Activated CD4-positive, alpha-beta T cell treated with anti-CD3 and anti-CD28 coated beads for 36 hours (primary cell): Measurements from ENCODE around the gene APOC3. TPM values are rescaled to one million over a fixed set of nuclear protein-coding genes. Genes with fewer than 3 reads are reported as not detected.
"Not testable (repeated sequence)": the region's sequence is repeated elsewhere in the genome, so short reads cannot be mapped to it uniquely, and the experiment has no call there.

Source experiments
- ATAC-seq: fragments of 200-7000 bp; cut with Tn5 transposase; one replicate; pipeline ENCODE4 v1.10.0; 2021; ENCODE audit warnings: mild to moderate bottlenecking, moderate library complexity
- CTCF ChIA-PET: fragments of 350-600 bp; sonication (Branson Sonifier 250); formaldehyde crosslinking; loops from one replicate; lab custom pipeline; 2021; ENCODE audit warnings: antibody characterized with exemption; lab: Charles Lee
- POLR2A ChIA-PET: fragments of 350-600 bp; sonication (Branson Sonifier 250); formaldehyde crosslinking; loops from one replicate; lab custom pipeline; 2021; ENCODE audit warnings: antibody characterized with exemption, inconsistent platforms; lab: Charles Lee
- DNase-seq: peaks from one replicate; pipeline ENCODE4 v3.0.0-alpha.2; 2020
- H3K27ac Mint-ChIP-seq: one replicate; pipeline ENCODE4 v1.8.0; 2021; ENCODE audit warnings: mixed read lengths
- H3K27me3 Mint-ChIP-seq: one replicate; pipeline ENCODE4 v1.8.0; 2021; ENCODE audit warnings: mixed read lengths
- H3K36me3 Mint-ChIP-seq: one replicate; pipeline ENCODE4 v1.8.0; 2021; ENCODE audit warnings: low read depth, mixed read lengths
- H3K4me1 Mint-ChIP-seq: one replicate; pipeline ENCODE4 v1.8.0; 2021; ENCODE audit warnings: mixed read lengths
- H3K4me3 Mint-ChIP-seq: one replicate; pipeline ENCODE4 v1.8.0; 2021; ENCODE audit warnings: mild to moderate bottlenecking, moderate library complexity, mixed read lengths
- H3K9me3 Mint-ChIP-seq: one replicate; pipeline ENCODE4 v1.8.0; 2021; ENCODE audit warnings: low read depth, mixed read lengths
- intact Hi-C, 2 experiments: fragments of 100-400 bp; cut with DNase I in 1 of 2; cut with micrococcal nuclease in 1 of 2; formaldehyde crosslinking; loops; one replicate each; pipeline versions ENCODE4 v1.14.2 to v1.15.1; 2022 to 2024; cut with DNase I, micrococcal nuclease
- total RNA-seq, 2 experiments: library from RNA; stranded (reverse); gene quantifications; one replicate each; pipeline ENCODE4 v1.2.3, GENCODE V29; 2021

APOC3 gene
- total RNA-seq, 2 experiments from 2014 or later, result not detected

DNA sequence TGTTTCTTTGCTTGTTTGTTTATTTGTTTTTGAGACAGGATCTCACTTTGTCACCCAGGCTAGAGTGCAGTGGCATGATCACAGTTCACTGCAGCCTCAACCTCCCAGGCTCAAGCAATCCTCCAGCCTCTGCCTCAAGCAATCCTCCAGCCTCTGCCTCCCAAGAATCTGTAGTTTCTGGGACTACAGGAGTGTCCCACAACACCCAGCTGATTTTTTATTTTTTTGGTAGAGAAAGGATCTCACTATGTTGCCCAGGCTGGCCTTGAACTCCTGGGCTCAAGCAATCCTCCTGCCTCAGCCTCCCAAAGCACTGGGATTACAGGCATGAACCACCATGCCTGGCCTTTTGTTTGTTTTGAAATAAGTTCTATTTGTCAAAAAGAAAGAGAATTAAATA, 28.0 kb upstream of the APOC3 start:
- DNase-seq, intact Hi-C loops, H3K4me1 Mint-ChIP-seq, H3K9me3 Mint-ChIP-seq, H3K27ac Mint-ChIP-seq, ATAC-seq, POLR2A ChIA-PET, H3K27me3 Mint-ChIP-seq, H3K4me3 Mint-ChIP-seq, H3K36me3 Mint-ChIP-seq: not testable (repeated sequence)
- CTCF ChIA-PET, result interaction anchor here (0.6 to 1.0 kb wide), 2 partner anchors 9 to 10 kb away, joined by 3 read pairs; partner anchors contain the start of gene APOA5

DNA sequence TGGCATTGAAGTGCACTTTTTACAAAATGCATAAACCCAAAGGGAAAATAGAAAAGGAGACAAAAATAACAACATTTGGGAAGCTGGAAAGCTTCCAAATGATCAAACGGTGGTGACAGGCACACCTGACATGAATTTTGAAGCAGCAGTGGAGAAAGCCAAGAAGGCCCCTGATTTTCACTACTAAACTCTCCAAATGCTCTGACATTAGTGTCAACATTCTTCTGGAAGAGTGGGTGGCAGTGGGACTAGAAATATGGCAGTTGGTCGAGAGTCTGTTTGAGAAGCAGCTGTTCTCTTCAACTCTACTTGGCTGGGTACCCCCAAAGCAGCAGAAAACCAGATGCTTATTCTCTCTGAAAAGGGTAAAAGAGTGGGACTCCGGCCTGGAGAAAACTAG, 25.7 kb upstream of the APOC3 start:
- intact Hi-C loops, result no loop called here
- Mint-ChIP-seq H3K4me3 (no peak overlapping the region), H3K27me3 (peaks cover 7% of the 10 kb centered on the region), H3K9me3 (no peaks in the 10 kb centered on the region), H3K36me3 (no peaks in the 10 kb centered on the region), H3K27ac (no peak overlapping the region), H3K4me1 (no peaks in the 10 kb centered on the region)
- DNase-seq, result no peak
- ChIA-PET POLR2A (no interaction called here), CTCF (interaction anchor here (0.9 to 1.3 kb wide), 3 partner anchors 9 to 32 kb away, joined by 3 to 6 read pairs (median 4); partner anchors contain the start of gene APOA5)
- no peak for ATAC-seq

DNA sequence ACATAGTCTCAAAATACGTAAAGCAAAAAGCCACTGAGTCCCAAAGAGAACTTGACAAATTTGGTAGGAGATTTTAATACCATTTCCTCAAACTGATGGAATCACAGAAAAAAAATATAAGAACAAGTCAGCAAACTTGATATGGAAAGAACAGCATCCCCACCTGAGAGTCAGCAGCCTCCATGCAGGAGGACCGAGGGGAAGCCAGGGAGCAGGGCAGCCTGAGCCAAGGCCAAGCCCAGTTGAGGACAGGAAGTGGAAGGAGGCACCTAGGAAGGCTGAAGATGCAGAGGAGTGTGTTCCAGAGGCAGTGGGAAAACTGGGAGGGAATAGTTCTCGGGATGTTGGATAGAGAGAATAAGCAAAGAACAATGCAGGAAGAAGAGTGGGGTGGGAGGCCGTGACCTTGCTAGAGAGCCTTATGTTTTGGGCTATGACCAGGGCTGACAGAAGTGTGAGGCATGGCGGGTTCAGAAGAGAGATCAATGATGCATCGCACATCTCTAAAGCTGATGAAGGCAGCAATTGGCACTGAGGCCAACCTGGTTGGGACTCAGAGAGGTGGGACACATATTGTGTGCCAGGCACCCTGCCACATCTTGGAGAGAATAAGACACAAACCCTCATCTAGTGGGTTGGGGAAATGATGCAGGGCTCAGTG, 22.0 kb upstream of the APOC3 start:
- Mint-ChIP-seq H3K9me3 (no peaks in the 10 kb centered on the region), H3K4me3 (no peak overlapping the region), H3K27me3 (no peaks in the 10 kb centered on the region), H3K27ac (no peak overlapping the region), H3K4me1 (no peaks in the 10 kb centered on the region), H3K36me3 (no peaks in the 10 kb centered on the region)
- ATAC-seq, result no peak
- DNase-seq, result no peak
- ChIA-PET CTCF (no interaction called here), POLR2A (interaction anchor here (0.6 kb wide), 1 partner anchor 414 kb away, joined by 3 read pairs; no protein-coding TSS in a partner anchor)
- intact Hi-C loops, result no loop called here

DNA sequence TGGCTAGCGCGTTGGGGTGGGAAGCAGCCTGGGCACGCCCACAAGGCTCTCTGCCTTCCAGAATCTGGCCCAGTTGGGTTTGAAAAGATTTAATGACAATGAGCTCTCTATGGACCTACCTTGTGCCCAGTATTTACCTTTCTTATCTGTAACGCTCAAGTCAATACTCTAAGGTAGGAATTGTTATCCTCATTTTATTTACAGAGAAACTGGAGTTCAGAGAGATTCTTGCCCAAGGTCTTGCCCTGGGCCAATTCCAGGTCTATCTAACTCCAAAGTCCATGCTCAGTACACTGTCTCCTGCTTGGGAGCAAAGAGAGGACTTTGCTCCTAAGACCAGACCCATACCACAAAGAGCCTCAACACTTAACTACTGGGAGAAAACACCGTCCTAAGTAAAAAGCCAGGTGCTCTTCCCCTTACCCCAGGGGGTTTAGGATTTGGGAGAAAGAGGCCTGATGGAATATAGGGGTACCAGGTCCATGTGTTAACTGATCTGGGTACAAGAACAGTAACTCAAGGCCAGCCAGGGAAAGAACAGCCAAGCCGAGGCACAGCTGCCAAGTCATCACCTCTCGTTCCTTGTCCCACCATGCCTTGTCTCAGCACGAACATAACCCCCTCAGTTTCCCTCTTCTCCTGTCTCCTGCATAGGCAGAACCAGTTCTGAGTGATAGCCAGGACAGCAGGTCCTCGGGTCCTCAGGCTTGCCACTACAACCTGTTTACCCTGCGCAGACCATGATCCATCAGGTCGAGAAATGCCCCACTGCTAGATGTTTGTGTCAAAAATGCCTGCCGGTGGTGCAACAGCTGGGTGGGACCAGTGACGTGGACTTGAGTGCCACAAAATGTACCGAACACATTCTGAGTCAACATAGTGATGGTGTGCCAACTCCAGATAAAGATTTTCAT, 21.2 kb upstream of the APOC3 start:
- no peaks in the 10 kb centered on the region for H3K36me3 Mint-ChIP-seq
- H3K27me3 Mint-ChIP-seq, result no peaks in the 10 kb centered on the region
- no peak overlapping the region for H3K27ac Mint-ChIP-seq
- POLR2A ChIA-PET, result interaction anchor here (0.6 kb wide), 1 partner anchor 330 kb away, joined by 7 read pairs; no protein-coding TSS in a partner anchor
- CTCF ChIA-PET, result interaction anchor here (0.7 to 2.2 kb wide), 3 partner anchors 19 to 41 kb away, joined by 3 to 7 read pairs (median 4); no protein-coding TSS in a partner anchor
- H3K4me1 Mint-ChIP-seq, result no peaks in the 10 kb centered on the region
- intact Hi-C loops, result no loop called here
- DNase-seq (no peak), ATAC-seq (no peak)
- H3K4me3 Mint-ChIP-seq, result no peak overlapping the region
- no peaks in the 10 kb centered on the region for H3K9me3 Mint-ChIP-seq

DNA sequence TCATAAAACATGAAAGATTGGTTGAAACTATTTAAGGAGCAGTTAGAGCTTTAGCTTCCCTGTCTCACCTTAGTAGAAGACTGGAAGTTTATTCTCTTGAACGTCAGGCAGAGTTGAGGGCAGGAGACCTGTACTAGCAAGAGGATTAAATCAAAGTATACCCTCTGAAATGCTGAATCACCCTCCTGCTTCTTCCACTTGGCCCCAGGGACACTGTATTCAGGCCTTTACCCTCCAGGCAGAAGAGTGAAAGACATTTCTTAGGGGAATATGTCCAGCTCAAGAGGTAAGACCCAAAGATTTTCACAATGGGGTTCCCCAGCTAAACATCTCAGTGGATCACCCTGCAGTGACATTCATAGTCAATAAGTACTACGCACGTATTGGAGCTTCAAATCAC, 18.5 kb upstream of the APOC3 start:
- no peak for DNase-seq
- no peaks in the 10 kb centered on the region for H3K36me3 Mint-ChIP-seq
- no peak for ATAC-seq
- no peaks in the 10 kb centered on the region for H3K9me3 Mint-ChIP-seq
- no peak overlapping the region for H3K4me3 Mint-ChIP-seq
- intact Hi-C loops, result no loop called here
- POLR2A ChIA-PET, result no interaction called here
- no peaks in the 10 kb centered on the region for H3K4me1 Mint-ChIP-seq
- no peaks in the 10 kb centered on the region for H3K27me3 Mint-ChIP-seq
- CTCF ChIA-PET, result interaction anchor here (0.6 to 2.2 kb wide), 4 partner anchors 24 to 298 kb away, joined by 3 to 7 read pairs (median 4); no protein-coding TSS in a partner anchor
- no peak overlapping the region for H3K27ac Mint-ChIP-seq

DNA sequence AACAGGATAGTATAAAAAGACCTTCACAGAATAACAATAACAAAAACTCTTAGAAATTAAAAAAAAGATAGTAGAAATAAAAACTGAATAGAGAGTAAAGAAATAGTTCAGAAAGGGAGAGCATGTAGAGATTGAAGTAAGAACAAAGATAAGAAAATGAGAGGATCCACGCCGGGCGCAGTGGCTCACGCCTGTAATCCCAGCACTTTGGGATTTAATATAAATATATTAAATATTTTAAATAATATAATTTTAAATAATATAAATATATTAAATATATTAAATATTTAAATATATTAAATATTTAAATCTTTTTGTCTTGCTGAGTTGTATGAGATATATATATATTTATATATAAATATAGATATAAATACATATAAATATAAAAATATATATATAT, 17.6 kb upstream of the APOC3 start:
- ChIA-PET CTCF (interaction anchor here (2.0 kb wide), 1 partner anchor 21 kb away, joined by 10 read pairs; the partner anchor contains the start of gene APOA5), POLR2A (no interaction called here)
- H3K4me1 Mint-ChIP-seq, result no peaks in the 10 kb centered on the region
- H3K9me3 Mint-ChIP-seq, result no peaks in the 10 kb centered on the region
- no peak overlapping the region for H3K27ac Mint-ChIP-seq
- DNase-seq, result no peak
- no peak for ATAC-seq
- no peaks in the 10 kb centered on the region for H3K36me3 Mint-ChIP-seq
- no peak overlapping the region for H3K4me3 Mint-ChIP-seq
- no peaks in the 10 kb centered on the region for H3K27me3 Mint-ChIP-seq
- intact Hi-C loops, result no loop called here

DNA sequence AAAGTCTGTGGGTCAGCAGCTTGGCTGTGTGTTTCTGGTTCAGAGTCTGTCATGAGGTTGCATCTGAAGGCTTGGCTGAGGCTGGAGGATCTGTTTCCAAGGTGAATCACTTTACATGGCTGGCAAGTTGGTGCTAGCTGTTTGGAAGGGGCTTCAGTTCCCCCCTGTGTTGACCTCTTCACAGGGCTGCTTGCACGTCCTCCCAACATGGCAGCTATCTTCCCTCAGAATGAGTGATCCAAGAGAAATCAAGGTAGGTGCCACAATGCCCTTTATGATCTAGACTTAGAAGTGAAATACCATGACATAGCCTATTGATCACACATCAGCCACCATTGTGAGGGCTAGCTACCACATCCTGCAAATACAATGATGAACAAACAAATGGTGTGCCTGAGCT, 16.5 kb upstream of the APOC3 start:
- ATAC-seq, result no peak
- POLR2A ChIA-PET, result no interaction called here

DNA sequence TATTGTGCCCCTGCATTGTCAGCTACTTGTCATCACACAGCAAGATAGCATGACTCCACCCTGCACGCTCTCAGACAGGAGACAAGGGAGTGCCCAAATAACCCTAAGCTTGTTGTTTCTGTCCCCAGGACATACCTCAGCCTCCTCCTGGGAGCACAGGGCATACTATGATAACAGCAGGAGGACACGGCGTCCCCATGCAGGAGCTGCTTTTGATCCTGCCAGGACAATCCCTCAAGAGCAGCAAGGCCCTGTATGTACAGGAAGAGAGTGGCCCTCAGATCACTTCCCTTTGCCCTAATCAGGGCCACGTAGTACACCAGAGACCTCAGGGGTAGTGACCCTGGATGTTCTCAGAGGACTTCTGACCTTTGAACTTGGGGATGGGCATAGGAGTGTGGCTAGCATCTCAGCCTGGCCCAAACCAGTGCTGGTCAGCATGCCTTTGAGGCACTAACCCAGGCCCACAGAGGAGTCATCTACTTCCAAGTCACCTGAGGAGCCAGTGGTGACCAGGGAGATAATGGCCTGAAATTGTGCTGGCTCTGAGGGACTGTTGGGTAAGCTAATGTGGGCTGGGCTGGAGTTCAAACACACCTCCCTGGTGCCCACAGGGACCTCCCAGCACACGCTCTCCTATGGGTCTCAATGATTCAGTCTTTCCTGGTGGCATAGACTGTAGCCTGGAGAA, 15.8 kb upstream of the APOC3 start:
- ChIA-PET CTCF (interaction anchor here (0.7 to 2.0 kb wide), 5 partner anchors 22 to 292 kb away, joined by 3 to 10 read pairs (median 3); partner anchors contain the start of gene APOA5), POLR2A (no interaction called here)
- intact Hi-C loops, result no loop called here

More for the DNA sequence above, 16.5 kb upstream of the APOC3 start:
- Mint-ChIP-seq H3K4me3 (no peak overlapping the region), H3K27ac (no peak overlapping the region), H3K27me3 (no peaks in the 10 kb centered on the region), H3K36me3 (no peaks in the 10 kb centered on the region), H3K4me1 (no peaks in the 10 kb centered on the region), H3K9me3 (no peaks in the 10 kb centered on the region)
- DNase-seq, result no peak
- CTCF ChIA-PET, result interaction anchor here (0.6 to 2.0 kb wide), 7 partner anchors 9 to 293 kb away, joined by 3 to 10 read pairs (median 3); partner anchors contain the start of gene APOA5
- intact Hi-C loops, result no loop called here

DNA sequence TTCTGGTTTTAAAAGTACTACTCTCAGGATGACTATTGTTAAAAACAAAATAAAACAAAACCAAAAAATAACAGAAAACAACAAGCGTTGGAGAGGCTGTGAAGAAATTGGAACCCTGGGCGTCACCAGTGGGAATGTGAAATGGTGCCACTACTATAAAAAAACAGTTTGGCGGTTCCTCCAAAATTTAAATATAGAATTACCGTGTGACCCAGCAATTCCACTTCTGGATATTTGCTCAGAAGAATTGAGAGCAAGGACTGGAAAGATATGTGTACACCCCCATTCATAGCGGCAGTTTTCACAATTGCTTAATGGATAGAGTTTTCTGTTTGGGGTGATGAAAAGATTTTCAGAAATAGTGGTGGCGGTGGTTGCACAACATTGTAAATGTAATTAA, 15.2 kb upstream of the APOC3 start:
- Mint-ChIP-seq H3K4me3 (no peak overlapping the region), H3K4me1 (no peaks in the 10 kb centered on the region), H3K27me3 (no peaks in the 10 kb centered on the region), H3K27ac (no peak overlapping the region), H3K36me3 (no peaks in the 10 kb centered on the region), H3K9me3 (no peaks in the 10 kb centered on the region)
- DNase-seq (no peak), ATAC-seq (no peak)
- ChIA-PET CTCF (no interaction called here), POLR2A (no interaction called here)
- intact Hi-C loops, result no loop called here

More for the DNA sequence above, 15.8 kb upstream of the APOC3 start:
- ATAC-seq, result no peak
- Mint-ChIP-seq H3K9me3 (no peaks in the 10 kb centered on the region), H3K36me3 (no peaks in the 10 kb centered on the region), H3K4me1 (no peaks in the 10 kb centered on the region), H3K27me3 (no peaks in the 10 kb centered on the region), H3K4me3 (no peak overlapping the region), H3K27ac (no peak overlapping the region)
- no peak for DNase-seq

DNA sequence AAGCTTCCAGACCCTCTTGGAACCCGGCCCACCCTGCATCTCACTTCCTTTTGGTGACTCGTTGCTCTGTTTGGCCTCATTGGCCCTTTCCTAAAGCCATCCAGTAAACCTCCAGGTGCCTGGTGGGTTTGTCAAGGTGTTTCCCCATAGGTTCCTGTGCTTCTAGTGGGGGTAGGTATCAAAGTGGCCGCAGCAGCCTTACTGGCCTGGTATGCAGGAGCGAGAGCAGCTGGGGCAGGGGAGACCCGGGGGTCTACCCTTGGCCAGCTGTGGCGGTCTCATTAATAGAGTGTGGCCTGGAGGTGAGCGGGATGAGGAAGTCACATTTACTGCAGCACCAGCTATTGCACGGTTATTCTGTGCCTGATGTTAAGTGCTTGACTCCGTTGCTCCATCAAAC, 10.7 kb upstream of the APOC3 start:
- ChIA-PET POLR2A (no interaction called here), CTCF (no interaction called here)
- DNase-seq (no peak), ATAC-seq (no peak)
- no peaks in the 10 kb centered on the region for H3K9me3 Mint-ChIP-seq
- intact Hi-C loops, result no loop called here
- no peaks in the 10 kb centered on the region for H3K36me3 Mint-ChIP-seq
- H3K27me3 Mint-ChIP-seq, result no peaks in the 10 kb centered on the region
- H3K4me3 Mint-ChIP-seq, result no peak overlapping the region
- H3K27ac Mint-ChIP-seq, result no peak overlapping the region
- no peaks in the 10 kb centered on the region for H3K4me1 Mint-ChIP-seq
